Forelimb muscle (tissue), 1 donor: ENCODE results near the gene NOSTRIN. TPM values are rescaled to one million over a fixed set of nuclear protein-coding genes. Genes with fewer than 3 reads are reported as not detected.
"Not testable (repeated sequence)": the region's sequence is repeated elsewhere in the genome, so short reads cannot be mapped to it uniquely, and the experiment has no call there.

ENCODE experiments used
- DNase-seq: peaks from one replicate; pipeline ENCODE4 v3.0.0-alpha.2; 2013; ENCODE audit warnings: low read depth
- polyA plus RNA-seq: library from polyadenylated mRNA; unstranded; fragments of 120-200 nt; gene quantifications from one replicate; pipeline ENCODE4 v1.2.1, GENCODE V29; 2013; ENCODE audit not compliant: insufficient read length

The NOSTRIN gene, protein sequence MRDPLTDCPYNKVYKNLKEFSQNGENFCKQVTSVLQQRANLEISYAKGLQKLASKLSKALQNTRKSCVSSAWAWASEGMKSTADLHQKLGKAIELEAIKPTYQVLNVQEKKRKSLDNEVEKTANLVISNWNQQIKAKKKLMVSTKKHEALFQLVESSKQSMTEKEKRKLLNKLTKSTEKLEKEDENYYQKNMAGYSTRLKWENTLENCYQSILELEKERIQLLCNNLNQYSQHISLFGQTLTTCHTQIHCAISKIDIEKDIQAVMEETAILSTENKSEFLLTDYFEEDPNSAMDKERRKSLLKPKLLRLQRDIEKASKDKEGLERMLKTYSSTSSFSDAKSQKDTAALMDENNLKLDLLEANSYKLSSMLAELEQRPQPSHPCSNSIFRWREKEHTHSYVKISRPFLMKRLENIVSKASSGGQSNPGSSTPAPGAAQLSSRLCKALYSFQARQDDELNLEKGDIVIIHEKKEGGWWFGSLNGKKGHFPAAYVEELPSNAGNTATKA
- 9.2 TPM for polyA plus RNA-seq

GRCh38 chr2:168801961-168802858, at the start of gene NOSTRIN:
Gene NOSTRIN, plus strand, starts transcription at chr2:168802637. Its CDS starts 10 bp downstream, at chr2:168802647.
- no peak for DNase-seq

DNA sequence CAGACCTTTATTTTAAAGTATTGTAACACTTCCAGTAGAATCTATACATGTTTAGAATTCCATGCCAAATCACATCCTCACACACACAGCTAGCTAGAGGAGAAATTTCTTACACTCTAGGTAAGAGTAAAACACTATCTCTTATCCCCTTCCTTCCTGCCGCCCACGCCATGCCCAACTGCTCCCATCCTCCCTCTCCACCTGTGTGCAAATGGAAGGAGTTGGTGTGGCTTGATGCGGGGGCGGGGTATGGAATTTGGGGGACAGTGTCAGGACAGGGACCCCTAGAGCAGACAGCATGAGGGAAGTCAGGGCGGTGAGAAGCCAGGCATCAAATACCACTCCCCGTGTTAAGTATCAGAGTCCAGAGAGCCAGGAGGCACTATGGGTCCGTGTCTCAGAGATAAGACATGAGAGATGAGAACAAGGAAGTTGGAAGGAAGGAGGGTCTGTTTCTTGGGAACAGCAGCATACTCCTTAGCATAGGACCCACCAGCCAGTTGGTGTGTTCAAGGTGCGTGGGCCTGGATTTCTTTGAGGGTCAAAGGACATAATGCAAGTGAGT, 48.6 kb upstream of the NOSTRIN start:
- DNase-seq: no peak

GRCh38 chr2:168757223-168757622, 45.2 kb upstream of the NOSTRIN start:
- DNase-seq: no peak

DNA sequence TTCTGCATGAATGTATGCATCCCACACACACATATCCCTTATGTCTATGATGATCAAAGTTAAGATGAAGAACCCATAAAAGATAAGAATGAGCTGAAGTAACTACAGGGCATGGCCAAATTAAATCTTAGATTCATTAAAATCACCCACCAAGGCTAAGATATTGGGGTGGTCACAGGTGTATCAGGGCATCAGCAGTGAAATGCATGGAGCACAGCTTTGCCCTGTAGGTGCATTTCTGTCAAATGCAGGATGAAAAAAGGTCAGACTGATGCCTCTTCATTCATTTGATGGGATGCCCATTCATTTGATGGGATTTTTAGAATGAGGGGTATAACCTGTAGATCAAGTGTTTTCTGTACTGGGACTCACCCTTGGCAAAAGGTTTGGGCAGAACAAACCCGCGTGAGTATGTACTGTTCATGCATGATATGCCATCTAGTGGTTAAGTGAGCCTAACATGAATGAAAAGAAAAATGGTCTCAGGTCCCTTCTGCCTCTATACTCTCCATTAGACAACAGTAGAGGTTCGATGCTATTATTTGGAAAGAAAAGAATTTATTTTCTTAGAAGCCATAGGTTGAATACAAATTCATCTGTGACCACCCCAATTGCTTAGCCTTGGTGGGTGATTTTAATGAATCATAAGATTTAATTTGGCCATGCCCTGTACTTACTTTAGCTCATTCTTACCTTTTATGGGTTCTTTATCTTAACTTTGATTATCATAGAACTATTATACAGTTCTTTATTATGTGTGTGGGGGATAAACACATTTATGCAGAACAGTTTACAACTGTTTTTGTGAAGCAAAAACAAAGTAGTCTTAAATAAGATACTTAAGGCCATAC, 43.2 kb upstream of the NOSTRIN start:
- DNase-seq: peak; percentile 31

DNA sequence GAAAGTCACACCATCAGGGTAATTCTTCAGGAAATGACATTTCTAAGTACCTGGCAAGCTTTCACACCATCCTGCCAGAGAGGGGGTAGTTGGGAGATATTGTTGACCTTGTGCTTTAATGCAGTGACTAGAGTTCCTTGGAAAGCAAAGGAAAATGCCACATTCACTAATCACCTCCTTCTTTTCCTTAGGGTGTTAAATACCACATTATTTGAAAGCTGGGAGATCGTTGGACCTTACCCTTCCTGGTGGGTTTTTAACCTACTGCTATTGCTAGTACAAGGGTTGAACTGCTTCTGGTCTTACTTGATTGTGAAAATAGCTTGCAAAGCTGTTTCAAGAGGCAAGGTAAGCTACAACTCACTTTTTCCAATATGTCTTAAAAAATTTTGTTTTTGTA, 37.0 kb upstream of the NOSTRIN start:
- no peak for DNase-seq

DNA sequence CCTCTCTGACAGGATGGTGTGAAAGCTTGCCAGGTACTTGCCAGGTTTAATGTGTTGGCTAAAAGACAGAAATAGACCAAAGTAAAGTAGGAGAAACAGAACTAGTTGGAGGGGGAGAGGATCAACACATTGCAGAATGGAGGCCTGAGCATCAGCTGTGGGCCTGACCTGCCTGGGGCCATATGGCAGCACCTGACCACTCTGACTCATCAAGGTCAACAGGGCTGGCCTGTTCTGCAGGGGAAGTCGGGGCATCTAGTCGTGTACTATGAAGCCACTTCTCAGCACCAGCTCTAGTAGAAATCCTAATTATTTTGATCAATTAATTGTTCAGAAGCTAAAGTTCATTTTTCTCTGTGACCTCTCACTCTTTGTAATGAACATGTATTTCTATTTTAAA, 35.8 kb upstream of the NOSTRIN start:
- no peak for DNase-seq

DNA sequence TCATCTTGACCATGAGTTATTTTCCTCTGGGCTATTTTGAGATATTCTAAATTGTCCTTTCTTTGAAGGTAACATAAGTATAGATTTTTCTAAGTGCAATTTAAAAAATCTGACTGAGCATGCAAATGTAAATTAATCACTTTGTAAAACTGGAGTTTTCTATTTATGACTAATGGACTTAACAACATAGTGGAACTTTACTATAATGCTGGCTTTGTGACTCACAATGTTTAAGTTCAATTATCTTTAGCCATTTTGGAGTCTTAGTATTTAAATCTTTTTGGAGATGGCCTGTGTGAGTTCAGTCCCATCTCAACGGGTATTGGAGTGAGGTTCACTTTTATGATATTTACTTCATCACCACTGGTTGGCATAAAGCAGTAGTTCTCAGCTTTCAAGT, 35.2 kb upstream of the NOSTRIN start:
- DNase-seq: no peak

DNA sequence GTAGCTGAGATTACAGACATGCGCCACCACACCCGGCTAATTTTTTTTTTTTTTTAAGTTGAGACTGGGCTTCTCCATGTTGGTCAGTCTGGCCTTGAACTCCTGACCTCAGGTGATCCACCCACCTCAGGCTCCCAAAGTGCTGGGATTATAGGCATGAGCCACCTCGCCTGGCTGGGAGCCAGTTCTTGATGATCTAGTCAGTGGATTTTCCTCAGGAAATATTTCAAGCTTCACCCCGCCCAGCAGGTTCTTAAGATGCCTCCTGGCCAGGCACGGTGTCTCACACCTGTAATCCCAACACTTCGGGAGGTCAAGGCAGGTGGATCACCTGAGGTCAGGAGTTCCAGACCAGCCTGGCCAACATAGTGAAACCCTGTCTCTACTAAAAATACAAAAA, 34.1 kb upstream of the NOSTRIN start:
- DNase-seq: not testable (repeated sequence)

- DNase-seq: no peak
Observed at GRCh38 chr2:168770796-168771195, 31.6 kb upstream of the NOSTRIN start.

GRCh38 chr2:168772704-168773103, 29.7 kb upstream of the NOSTRIN start:
- no peak for DNase-seq

DNA sequence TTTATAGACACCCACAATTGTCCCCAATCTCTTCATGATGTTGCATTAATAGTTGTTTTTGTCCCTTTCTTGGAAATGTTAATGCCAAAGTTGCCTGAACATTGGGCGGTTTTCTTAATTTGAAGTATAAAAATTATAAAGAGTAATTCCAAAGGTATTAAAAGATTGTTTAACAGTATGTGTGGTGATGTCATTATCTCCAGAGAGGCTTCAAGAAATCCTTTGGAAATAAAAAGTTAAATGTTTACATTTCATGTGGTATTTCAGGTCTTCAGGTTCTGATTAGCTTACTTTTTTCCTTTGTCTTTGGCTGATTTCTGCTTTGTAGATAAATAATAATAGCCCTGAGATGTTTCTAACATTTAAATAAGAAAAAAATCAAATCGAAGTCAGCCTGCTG, 29.3 kb upstream of the NOSTRIN start:
- DNase-seq: no peak

- DNase-seq: no peak
Observed at GRCh38 chr2:168773719-168774521, 28.5 kb upstream of the NOSTRIN start.

- DNase-seq: no peak
Observed at GRCh38 chr2:168775837-168776236, 26.6 kb upstream of the NOSTRIN start.

- no peak for DNase-seq
Observed at GRCh38 chr2:168780669-168781071, 21.8 kb upstream of the NOSTRIN start.

DNA sequence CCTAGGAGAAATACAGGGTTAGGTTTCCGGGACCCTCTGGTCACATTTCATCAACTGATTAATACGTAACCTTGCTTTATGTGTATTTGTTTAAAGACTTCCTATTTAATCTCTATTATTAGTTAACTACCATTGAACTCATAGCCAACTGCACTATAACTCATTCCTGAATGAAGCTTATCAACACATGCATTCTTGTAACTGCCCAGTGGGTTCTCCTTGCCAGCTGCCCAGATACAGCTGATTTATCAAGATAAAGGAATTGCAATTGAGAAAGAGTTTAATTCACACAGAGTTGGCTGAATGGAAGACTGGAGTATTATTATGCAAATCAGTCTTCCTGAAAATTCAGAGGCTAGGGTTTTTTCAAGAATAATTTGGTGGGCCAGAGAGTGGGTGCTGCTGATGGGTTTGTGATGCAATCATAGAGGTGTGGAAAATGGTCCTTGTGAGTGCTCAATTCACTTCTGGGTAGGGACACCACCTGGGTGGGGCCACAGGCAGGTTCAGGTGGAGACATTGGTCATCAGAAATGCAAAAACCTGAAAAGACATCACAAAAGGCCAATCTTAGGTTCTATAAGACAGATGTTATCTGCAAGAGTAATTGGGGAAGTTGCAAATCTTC, 21.1 kb upstream of the NOSTRIN start:
- no peak for DNase-seq

DNA sequence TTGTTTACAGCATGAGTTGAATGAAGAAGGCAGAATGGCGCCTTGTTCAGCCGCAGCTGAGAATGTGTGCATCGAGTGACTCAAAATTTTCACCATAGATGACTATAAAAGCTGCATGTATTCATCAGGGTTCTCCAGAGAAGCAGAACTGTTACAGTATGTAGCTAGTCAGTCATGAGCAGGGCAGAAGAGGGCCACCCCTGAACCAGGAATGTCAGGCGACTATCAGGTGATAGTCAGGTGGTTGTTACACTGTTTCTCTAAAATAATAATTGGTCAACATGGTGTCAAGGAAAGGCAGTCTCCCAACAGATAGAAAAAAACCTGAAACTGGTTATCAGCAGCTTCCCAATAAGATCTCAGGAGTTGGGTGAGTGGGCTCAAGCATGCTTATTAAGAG, 20.2 kb upstream of the NOSTRIN start:
- DNase-seq: no peak

DNA sequence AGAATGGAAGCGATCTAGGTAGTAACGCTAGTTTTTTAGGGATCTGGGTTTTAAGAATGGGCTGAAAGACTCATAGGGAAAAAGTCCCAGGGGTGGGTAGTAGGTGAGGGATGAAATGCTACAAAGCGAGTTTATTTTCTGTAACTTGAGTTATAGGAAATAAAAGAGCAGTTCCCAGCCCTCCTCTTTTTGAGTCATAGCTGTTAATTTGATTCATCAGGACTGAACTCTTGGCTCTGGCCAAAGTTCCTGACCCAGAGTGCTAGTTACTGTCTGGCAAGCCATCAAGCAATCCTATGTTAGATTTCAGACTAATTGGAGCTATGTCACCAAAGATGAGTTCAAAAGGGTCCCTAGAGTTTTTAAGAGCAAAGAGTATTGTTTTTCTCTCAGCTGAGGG, 17.4 kb upstream of the NOSTRIN start:
- DNase-seq: no peak

GRCh38 chr2:168787098-168787781, 15.2 kb upstream of the NOSTRIN start:
- no peak for DNase-seq

GRCh38 chr2:168787782-168788376, 14.6 kb upstream of the NOSTRIN start:
- no peak for DNase-seq
